Cardiac muscle cell (in vitro differentiated cells and primary cell): ENCODE results near the gene MARCHF3. TPM values are rescaled to one million over a fixed set of nuclear protein-coding genes. Genes with fewer than 3 reads are reported as not detected.

ENCODE experiments used
- DNase-seq, 2 donors: peaks; one replicate each; pipeline versions ENCODE4 v3.0.0 to v3.0.0-alpha.2; 2010 to 2017; ENCODE audit warnings: low read depth in 1 of 2, low spot score in 1 of 2
- H3K27ac ChIP-seq: fragments of 200-600 bp; sonication (generic); 2 replicates; pipeline ENCODE4 v1.5.1; 2016
- H3K27me3 ChIP-seq: fragments of 200-600 bp; sonication (generic); 2 replicates; pipeline ENCODE4 v1.6.0; 2016; ENCODE audit warnings: control low read depth
- H3K36me3 ChIP-seq: fragments of 200-600 bp; sonication (generic); 2 replicates; pipeline ENCODE4 v1.5.1; 2016; ENCODE audit warnings: control low read depth
- H3K4me1 ChIP-seq: fragments of 200-600 bp; sonication (generic); 2 replicates; pipeline ENCODE4 v1.8.1; 2017; ENCODE audit warnings: low read depth, mild to moderate bottlenecking, mixed run types
- H3K4me3 ChIP-seq: fragments of 200-600 bp; sonication (generic); 2 replicates; pipeline ENCODE4 v1.5.1; 2016; ENCODE audit warnings: mild to moderate bottlenecking
- H3K9me3 ChIP-seq: fragments of 200-600 bp; sonication (generic); 2 replicates; pipeline ENCODE4 v1.5.1; 2017; ENCODE audit warnings: low read depth, mild to moderate bottlenecking, control low read depth
- CTCF ChIP-seq: IDR thresholded peaks from 2 replicates; pipeline ENCODE4 v1.5.1; 2012; ENCODE audit warnings: low read depth, mild to moderate bottlenecking, low read length
- polyA plus RNA-seq: library from polyadenylated mRNA; unstranded; fragments of >200 nt; fragmentation: Nextera tagmentation; extraction: Ambion mirVana; gene quantifications from 2 replicates; pipeline ENCODE4 v1.2.1, GENCODE V29; 2016
- total RNA-seq: library from RNA; depleted of rRNA; stranded (reverse); fragments of >200 nt; gene quantifications from 2 replicates; pipeline ENCODE4 v1.2.3, GENCODE V29; 2016

Gene MARCHF3
- total and polyA plus RNA-seq, 2 experiments from 2014 or later: 5.2 to 32.3 TPM

DNA sequence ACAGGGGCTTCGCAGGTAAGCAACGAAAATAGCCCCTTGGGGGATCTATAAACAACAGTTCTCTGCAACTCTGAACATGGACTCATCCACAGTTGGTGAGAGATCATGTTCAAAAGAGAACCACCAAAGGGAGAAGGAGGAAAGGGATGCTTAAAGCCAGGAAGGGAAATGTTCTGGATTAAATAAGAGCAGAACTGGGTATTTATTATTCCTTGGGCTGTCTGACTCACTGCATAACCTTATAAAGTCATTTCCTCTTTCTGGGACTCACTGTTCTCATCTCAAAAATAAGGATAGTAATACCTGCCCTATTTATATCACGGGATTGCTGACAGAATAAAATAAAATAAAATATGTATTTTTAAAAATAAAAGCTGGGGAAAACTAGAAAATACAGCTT is 11.2 kb upstream of the MARCHF3 start:
- H3K9me3 ChIP-seq: no peaks in the 10 kb centered on the region
- H3K27me3 ChIP-seq: no peaks in the 10 kb centered on the region
- no peak overlapping the region for H3K4me3 ChIP-seq
- DNase-seq: peak in 1 of 2 donors; percentile 30
- peaks cover 40% of the 10 kb centered on the region for H3K4me1 ChIP-seq
- no peak for TF ChIP-seq CTCF
- peak overlapping the region; percentile 60 for H3K27ac ChIP-seq
- H3K36me3 ChIP-seq: no peaks in the 10 kb centered on the region

- peaks cover 37% of the 10 kb centered on the region for H3K4me1 ChIP-seq
- peak; percentile 32 to 65 for DNase-seq
- no peak for TF ChIP-seq CTCF
These were observed 10.6 kb upstream of the MARCHF3 start for GRCh38 chr5:127040796-127041520.

DNA sequence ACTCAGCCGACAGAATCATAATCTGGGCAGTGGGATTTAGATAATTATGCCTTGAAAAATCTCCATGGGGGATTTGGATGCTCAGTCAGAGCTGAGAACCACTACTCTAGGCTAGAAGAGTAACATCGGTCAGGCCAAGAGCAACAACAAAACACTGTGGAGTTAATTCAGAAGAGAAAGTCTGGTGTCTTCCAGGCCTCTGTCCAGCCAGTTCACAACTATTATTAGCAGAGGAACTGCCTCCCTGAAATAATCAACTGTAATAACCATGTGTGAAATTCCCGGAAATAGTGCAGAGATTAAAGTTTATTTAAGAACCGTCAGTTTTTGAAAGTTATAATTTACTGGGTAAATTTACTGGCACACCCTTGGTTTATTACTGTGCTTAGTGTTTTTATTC is 8.2 kb upstream of the MARCHF3 start:
- Histone ChIP-seq H3K27ac (no peak overlapping the region), H3K4me3 (no peak overlapping the region), H3K4me1 (peaks cover 35% of the 10 kb centered on the region), H3K9me3 (no peaks in the 10 kb centered on the region), H3K36me3 (no peaks in the 10 kb centered on the region), H3K27me3 (peaks cover 9% of the 10 kb centered on the region)
- no peak for TF ChIP-seq CTCF
- peak in 1 of 2 donors; percentile 21 for DNase-seq

More at GRCh38 chr5:127040796-127041520, 10.6 kb upstream of the MARCHF3 start:
- no peaks in the 10 kb centered on the region for H3K36me3 ChIP-seq
- no peaks in the 10 kb centered on the region for H3K9me3 ChIP-seq
- peak overlapping the region; percentile 60 for H3K27ac ChIP-seq
- no peak overlapping the region for H3K4me3 ChIP-seq
- H3K27me3 ChIP-seq: no peaks in the 10 kb centered on the region

DNA sequence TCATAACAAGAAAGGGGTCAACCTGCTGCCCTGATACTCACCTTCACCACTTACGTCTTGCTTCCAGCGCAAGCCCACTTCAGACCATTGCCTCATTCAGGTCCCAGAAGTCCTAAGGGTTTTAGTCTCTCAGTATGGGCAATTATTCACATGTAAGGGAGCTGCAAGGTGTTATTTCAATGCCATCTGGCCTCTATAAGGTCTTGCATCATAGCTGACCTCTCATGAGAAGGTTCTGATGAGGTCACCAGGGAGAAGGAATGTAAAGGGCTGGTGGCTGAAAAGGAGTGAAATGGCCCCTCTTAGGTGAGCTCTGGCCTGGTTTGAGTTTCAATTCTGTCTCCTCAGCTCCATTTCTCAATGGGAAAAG is 1.5 kb upstream of the MARCHF3 start:
- no peak for DNase-seq
- no peak overlapping the region for H3K27ac ChIP-seq
- H3K27me3 ChIP-seq: peaks cover 19% of the 10 kb centered on the region
- H3K36me3 ChIP-seq: no peaks in the 10 kb centered on the region
- no peak overlapping the region for H3K4me3 ChIP-seq
- H3K4me1 ChIP-seq: peaks cover 5% of the 10 kb centered on the region
- no peaks in the 10 kb centered on the region for H3K9me3 ChIP-seq
- TF ChIP-seq CTCF: no peak

GRCh38 chr5:127031147-127031862 is 947 bp upstream of the MARCHF3 start:
- DNase-seq: peak in 1 of 2 donors; percentile 40
- Histone ChIP-seq H3K36me3 (no peaks in the 10 kb centered on the region), H3K27ac (peak overlapping the region; percentile 65), H3K4me3 (peak overlapping the region; percentile 65), H3K9me3 (no peaks in the 10 kb centered on the region), H3K4me1 (peaks cover 5% of the 10 kb centered on the region), H3K27me3 (peaks cover 19% of the 10 kb centered on the region)
- TF ChIP-seq CTCF: no peak
